ENCODE measurements around the gene FLYWCH2.

Gene FLYWCH2

DNA sequence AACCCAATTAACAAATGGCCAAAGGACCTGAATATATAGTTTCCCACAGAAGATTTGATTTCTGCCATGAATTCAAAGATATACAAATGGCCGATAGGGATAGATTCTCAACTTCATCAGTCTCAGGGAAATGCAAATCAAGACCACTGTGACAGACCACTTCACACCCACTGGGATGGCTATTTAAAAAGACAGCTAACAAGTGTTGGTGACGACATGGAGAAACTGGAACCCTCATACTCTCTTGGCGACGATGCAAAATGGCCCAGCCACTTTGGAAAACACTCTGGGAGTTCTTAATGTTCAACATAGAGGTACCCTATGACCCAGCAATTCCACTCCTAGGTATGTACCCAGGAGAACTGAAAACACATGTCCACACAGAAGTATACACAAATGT is 63.6 kb downstream of the FLYWCH2 start:
- no peak for DNase-seq
